Effector memory CD4-positive, alpha-beta T cell (primary cell): Measurements from ENCODE around the gene ABCC9.

Experiments used
- DNase-seq, 3 donors: peaks; one replicate each; pipeline ENCODE4 v3.0.0-alpha.2; 2020
- H3K27ac ChIP-seq: 2 replicates; pipeline ENCODE4 v1.7.0; 2013; ENCODE audit warnings: mild to moderate bottlenecking, low read length, moderate library complexity; ENCODE audit not compliant: insufficient read depth, poor library complexity, severe bottlenecking
- H3K27me3 ChIP-seq: replicated peaks from 2 replicates; pipeline ENCODE4 v1.7.0; 2013; ENCODE audit warnings: mild to moderate bottlenecking, low read length; ENCODE audit not compliant: insufficient read depth, control insufficient read depth, poor library complexity, severe bottlenecking
- H3K36me3 ChIP-seq: 2 replicates; pipeline ENCODE4 v1.7.0; 2013; ENCODE audit warnings: mild to moderate bottlenecking, low read length, moderate library complexity; ENCODE audit not compliant: control insufficient read depth, insufficient read depth
- H3K4me1 ChIP-seq: 2 replicates; pipeline ENCODE4 v1.7.0; 2013; ENCODE audit warnings: low read length, mild to moderate bottlenecking; ENCODE audit not compliant: control insufficient read depth, insufficient read depth, poor library complexity, severe bottlenecking
- H3K4me3 ChIP-seq: 2 replicates; pipeline ENCODE4 v1.7.0; 2013; ENCODE audit warnings: low read length, low read depth, mild to moderate bottlenecking; ENCODE audit not compliant: insufficient read depth, poor library complexity, severe bottlenecking
- H3K9me3 ChIP-seq: 2 replicates; pipeline ENCODE4 v1.7.0; 2013; ENCODE audit warnings: mild to moderate bottlenecking, low read length, moderate library complexity; ENCODE audit not compliant: control insufficient read depth

Gene ABCC9

DNA sequence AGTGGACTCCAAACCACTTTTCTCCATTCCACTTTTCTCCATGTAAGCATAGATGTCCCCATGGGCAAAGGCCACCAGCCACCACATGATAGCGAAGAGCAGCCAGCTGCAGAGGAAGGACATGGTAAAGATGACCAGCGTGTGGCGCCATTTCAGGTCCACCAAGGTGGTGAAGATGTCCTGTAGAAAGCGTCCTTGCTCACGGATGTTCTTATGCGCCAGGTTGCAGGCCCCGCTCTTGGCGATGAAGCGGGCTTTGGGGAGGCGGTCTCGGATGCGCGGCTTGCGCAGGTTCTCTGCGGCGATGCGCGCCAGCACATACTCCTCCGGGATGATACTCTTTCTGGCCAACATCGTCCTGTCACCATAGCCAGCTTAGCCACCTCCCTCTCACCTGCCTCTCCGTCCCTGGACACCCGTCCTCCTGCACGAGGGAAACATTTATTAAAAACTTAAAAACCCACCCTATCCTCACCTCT lies 167.9 kb downstream of the ABCC9 start:
- H3K27me3 ChIP-seq = peaks cover 9% of the 10 kb centered on the region
- no peaks in the 10 kb centered on the region for H3K9me3 ChIP-seq
- H3K27ac ChIP-seq = no peak overlapping the region
- H3K4me1 ChIP-seq = no peaks in the 10 kb centered on the region
- H3K4me3 ChIP-seq = no peak overlapping the region
- DNase-seq = no peak
- H3K36me3 ChIP-seq = no peaks in the 10 kb centered on the region

DNA sequence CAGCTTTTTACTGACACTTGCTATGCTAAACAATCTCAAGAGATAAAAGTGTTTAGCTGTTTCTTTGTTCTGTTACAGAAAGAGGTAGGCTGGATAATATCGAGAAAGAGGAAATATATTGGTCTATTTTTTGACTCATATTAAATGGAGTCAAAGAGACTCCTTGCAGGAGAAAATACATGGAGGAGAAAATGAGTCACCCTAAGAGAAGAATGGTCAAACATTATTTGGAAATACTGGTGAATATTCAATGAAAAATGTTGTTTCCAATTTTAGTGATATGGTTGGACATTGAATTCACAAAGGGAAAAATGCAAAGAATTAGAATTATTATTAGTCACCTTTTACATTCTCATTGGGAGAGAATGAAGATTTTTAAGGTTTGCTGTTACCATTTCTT lies 169.9 kb downstream of the ABCC9 start:
- Histone ChIP-seq H3K36me3 (no peaks in the 10 kb centered on the region), H3K9me3 (no peaks in the 10 kb centered on the region), H3K4me3 (no peak overlapping the region), H3K27me3 (peaks cover 9% of the 10 kb centered on the region), H3K27ac (no peak overlapping the region), H3K4me1 (no peaks in the 10 kb centered on the region)
- DNase-seq = no peak

DNA sequence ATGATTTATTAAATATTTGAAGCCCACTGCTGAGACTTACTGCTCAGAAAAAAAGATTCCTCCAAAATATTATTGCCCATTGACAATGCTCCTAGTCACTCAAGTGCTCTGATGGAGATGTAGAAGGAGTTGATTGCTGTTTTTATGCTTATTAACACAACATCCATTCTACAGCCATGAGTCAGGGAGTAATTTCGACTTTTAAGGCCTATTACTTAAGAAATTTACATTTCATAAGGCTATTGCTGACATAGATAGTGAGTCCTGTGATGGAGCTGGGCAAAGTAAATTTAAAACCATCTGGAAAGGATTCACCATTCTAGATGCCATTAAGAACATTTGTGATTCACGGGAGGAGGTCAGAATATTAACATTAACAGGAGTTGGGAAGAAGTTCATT lies 171.9 kb downstream of the ABCC9 start:
- no peak overlapping the region for H3K4me3 ChIP-seq
- H3K4me1 ChIP-seq = no peaks in the 10 kb centered on the region
- H3K36me3 ChIP-seq = no peaks in the 10 kb centered on the region
- peaks cover 1% of the 10 kb centered on the region for H3K27me3 ChIP-seq
- H3K9me3 ChIP-seq = no peaks in the 10 kb centered on the region
- no peak overlapping the region for H3K27ac ChIP-seq
- DNase-seq = no peak

DNA sequence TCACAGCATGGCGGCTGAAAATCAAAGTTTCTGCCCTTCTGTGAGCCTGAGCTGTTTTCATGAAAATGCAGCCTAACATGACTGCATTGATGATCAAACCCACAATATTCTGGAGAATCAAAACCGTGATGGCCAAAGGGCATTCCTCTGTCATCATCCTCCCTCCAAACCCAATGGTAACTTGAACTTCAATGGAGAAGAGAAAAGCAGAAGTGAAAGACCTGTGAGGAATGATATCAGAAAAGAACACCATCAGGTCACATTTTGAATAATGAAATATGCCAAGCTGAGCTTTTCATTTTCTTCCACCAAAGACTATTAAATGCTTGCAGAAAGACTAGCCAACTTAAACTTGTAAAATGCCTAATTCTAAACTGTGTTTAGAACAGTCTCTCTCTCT lies 174.8 kb downstream of the ABCC9 start:
- Histone ChIP-seq H3K27me3 (no peaks in the 10 kb centered on the region), H3K36me3 (no peaks in the 10 kb centered on the region), H3K9me3 (no peaks in the 10 kb centered on the region), H3K4me1 (no peaks in the 10 kb centered on the region), H3K27ac (no peak overlapping the region), H3K4me3 (no peak overlapping the region)
- DNase-seq = no peak

DNA sequence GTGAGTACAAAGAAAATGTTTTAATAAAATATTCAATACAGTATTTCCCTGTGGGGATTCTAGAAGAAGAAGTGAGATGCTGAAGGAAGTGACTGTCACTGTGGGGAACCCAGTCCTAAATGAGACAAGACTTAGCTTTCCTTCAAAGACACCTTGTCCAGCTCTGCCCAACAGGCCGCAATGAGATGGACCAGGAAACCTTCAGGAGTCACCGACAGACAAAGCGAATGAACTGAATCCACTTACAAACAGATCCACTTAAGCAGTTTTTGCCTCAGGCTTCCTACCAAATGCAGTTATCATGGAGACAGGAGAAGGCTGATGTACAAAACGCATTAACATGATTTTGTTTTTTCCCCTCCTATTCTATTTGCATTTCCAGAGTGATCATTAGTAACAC lies 176.3 kb downstream of the ABCC9 start:
- DNase-seq = no peak
- Histone ChIP-seq H3K9me3 (no peaks in the 10 kb centered on the region), H3K4me1 (no peaks in the 10 kb centered on the region), H3K27ac (no peak overlapping the region), H3K4me3 (no peak overlapping the region), H3K36me3 (no peaks in the 10 kb centered on the region), H3K27me3 (no peaks in the 10 kb centered on the region)

DNA sequence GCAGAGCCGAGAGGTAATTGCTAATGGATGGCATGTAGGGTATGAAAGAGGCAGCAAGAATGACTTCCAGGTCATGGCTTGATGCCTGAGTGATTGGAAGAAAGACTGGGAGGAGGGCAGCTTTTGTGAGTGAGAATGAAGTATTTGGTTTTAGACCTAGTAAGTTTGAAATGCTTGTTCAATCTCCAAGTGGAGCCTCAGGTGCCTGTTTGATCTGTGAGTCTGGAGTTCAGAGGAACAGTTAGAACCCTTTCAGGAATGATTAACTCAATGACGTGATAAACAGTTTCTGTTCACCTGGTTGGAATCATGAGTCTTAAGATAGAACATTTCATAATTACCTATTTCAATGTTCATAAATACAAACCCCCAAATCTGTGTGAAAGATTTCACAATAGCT lies 177.2 kb downstream of the ABCC9 start:
- no peaks in the 10 kb centered on the region for H3K9me3 ChIP-seq
- no peak overlapping the region for H3K4me3 ChIP-seq
- DNase-seq = no peak
- H3K27ac ChIP-seq = no peak overlapping the region
- H3K36me3 ChIP-seq = no peaks in the 10 kb centered on the region
- no peaks in the 10 kb centered on the region for H3K27me3 ChIP-seq
- H3K4me1 ChIP-seq = no peaks in the 10 kb centered on the region

DNA sequence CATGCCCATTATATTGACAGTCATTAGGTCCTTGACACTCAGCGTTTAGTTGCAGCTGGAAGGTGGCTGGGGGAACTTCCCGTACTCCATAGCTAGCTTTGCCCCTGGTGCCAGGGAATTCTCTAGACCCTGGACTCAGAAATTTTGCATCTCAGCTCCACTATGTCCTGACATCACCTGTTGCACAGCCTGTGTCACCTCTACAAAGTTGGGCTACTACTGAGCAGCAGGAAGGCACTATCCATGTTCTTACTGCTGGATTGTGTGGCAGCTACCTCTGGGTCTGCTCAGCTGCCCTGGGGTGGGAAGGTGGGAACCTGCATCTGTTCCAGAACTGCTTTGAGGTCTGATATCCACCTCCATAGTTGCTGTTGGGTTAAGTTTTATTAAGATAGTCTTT lies 177.7 kb downstream of the ABCC9 start:
- H3K9me3 ChIP-seq = no peaks in the 10 kb centered on the region
- H3K4me1 ChIP-seq = no peaks in the 10 kb centered on the region
- DNase-seq = no peak
- H3K36me3 ChIP-seq = no peaks in the 10 kb centered on the region
- H3K27ac ChIP-seq = no peak overlapping the region
- no peaks in the 10 kb centered on the region for H3K27me3 ChIP-seq
- no peak overlapping the region for H3K4me3 ChIP-seq

DNA sequence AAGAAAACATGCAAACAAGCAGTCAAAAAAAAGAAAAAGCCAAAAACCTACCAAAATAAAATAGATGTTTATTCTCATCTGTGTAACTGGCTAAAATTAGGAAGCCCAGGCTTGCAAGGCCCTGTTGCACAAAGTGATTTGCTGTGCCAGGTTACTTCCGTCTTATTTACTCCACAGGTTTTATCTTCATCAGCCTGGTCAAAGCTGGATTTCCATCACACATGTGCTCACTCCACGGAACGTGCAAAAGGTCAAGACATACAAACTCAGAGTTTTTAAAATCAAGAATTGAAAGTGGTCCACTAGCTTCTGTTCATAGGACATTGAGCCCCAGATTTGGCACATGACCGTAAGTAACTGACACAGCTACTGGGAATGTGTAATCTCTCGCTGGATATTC lies 181.5 kb downstream of the ABCC9 start:
- H3K9me3 ChIP-seq = no peaks in the 10 kb centered on the region
- H3K36me3 ChIP-seq = no peaks in the 10 kb centered on the region
- DNase-seq = no peak
- H3K27me3 ChIP-seq = no peaks in the 10 kb centered on the region
- no peak overlapping the region for H3K4me3 ChIP-seq
- H3K4me1 ChIP-seq = no peaks in the 10 kb centered on the region
- no peak overlapping the region for H3K27ac ChIP-seq

DNA sequence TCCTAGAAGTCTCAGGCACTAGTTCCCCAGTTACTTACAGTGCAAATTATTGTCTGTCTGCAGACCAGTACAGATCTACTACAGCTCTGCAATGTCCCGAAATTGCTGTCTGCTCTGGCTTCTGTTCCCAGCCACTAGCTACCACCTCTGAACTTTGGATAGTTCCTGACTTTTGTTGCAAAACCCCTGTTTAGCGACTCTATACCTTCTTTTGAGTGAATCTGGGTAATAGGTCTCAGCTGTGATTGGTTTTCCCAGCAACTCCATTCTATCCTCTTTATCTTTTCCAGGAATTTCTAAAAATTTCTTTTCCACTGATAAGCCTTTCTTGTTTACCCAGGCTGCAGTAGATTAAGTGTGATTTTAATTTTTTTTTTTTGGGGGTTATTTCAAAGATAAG lies 183.5 kb downstream of the ABCC9 start:
- no peaks in the 10 kb centered on the region for H3K9me3 ChIP-seq
- H3K27me3 ChIP-seq = no peaks in the 10 kb centered on the region
- no peaks in the 10 kb centered on the region for H3K4me1 ChIP-seq
- H3K4me3 ChIP-seq = no peak overlapping the region
- H3K36me3 ChIP-seq = no peaks in the 10 kb centered on the region
- H3K27ac ChIP-seq = no peak overlapping the region
- no peak for DNase-seq

DNA sequence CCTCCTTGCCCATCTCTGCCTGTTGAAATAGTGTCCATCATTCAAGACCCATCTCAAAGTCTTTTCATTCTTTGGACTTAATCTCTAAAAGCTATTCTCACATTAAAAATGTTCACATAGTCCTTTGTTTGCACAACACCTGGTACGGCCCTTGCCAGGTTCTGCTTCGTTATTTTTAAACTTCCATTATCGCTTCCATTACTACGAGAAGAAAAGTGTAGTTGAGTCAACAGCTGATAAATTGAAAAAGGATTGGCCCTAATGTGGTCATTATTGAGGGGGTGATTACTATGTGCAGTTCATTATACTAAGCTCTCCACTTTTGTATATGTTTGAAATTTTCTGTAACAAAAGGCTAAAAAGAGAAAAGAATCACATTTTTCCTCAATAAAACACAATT lies 184.5 kb downstream of the ABCC9 start:
- H3K36me3 ChIP-seq = no peaks in the 10 kb centered on the region
- no peaks in the 10 kb centered on the region for H3K9me3 ChIP-seq
- H3K4me1 ChIP-seq = no peaks in the 10 kb centered on the region
- H3K27ac ChIP-seq = no peak overlapping the region
- H3K4me3 ChIP-seq = no peak overlapping the region
- no peak for DNase-seq
- H3K27me3 ChIP-seq = no peaks in the 10 kb centered on the region

DNA sequence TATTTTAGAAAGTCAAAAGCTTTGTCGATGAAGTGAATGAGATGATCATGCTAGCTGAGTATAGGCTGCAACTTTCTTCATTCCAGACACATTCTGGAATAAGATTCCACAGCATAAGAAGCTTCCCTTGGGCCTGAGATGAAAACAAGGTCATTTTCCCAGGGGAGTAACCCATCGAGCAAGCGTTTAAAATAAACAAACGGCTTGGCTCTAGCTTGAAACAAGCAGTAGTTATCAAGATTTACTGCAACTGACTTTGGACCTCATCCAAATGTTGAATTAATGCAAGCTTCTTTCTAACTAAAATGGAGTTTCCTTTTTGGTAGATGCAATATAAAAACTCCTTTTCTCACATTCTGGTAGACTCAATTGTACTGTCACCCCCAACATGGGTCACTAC lies 189.7 kb downstream of the ABCC9 start:
- Histone ChIP-seq H3K4me3 (no peak overlapping the region), H3K4me1 (no peaks in the 10 kb centered on the region), H3K36me3 (no peaks in the 10 kb centered on the region), H3K9me3 (no peaks in the 10 kb centered on the region), H3K27me3 (no peaks in the 10 kb centered on the region), H3K27ac (no peak overlapping the region)
- DNase-seq = no peak
